Stimulated activated CD8-positive, alpha-beta memory T cell treated with anti-CD3 and anti-CD28 coated beads, Interleukin-15, amount 100 ng/mL, for 4 hours (primary cell): ENCODE measurements around the gene TPPP3.

Experiments used
- DNase-seq, 2 donors: peaks; one replicate each; pipeline ENCODE4 v3.0.0-alpha.2; 2020; ENCODE audit warnings: low read depth in 2 of 2

Gene TPPP3

DNA sequence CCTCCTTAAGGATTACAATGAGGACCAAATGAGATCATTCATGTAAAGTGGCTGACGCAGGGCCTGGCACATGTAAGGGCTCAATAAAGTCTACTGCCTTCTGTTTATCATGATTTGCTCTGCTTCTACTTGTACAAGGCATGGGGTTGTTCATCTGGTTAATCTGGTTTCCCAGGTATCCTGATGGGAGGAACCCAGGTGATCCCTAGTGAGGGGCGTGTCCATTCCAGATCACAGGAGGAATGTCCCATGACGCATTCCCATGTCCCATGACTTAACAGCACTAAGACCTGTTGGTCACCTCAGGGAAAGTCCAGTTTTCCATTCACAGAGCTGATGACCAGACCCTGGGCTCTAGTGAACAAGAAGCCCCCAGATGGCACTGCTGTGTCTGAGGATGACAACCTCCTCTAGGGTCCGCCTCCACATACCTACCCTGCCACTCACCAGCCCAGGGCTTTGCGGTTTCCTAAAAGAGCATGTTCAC is 11.5 kb upstream of the TPPP3 start:
- DNase-seq: no peak

DNA sequence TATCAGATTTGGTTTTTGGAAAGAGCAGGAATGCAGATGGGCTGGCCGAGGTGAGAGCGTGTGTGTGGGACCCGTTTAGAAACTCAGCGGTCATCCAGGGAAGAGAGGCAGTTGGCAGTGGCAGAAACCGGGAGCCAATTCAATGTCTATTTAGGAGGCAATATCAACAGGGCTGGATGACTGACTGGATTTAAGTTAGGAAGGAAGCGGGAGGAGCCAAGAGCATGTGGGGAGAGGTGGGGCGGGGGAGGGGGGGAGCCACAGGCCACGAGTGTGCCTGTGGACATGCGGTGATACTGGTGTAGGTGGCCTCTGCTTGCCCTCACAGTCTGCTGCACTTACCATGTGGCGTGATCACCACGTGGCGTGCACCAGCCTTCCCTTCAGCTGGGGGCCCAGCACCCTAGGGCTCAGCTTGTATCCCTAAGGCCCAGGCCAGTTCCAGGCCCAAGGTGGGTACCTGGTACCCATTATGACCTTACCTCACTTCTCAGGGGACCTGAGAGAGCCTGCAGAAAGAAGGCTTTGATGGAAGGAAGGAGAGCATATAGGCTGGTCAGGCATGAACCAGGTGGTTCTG is 10.8 kb upstream of the TPPP3 start:
- DNase-seq: no peak

DNA sequence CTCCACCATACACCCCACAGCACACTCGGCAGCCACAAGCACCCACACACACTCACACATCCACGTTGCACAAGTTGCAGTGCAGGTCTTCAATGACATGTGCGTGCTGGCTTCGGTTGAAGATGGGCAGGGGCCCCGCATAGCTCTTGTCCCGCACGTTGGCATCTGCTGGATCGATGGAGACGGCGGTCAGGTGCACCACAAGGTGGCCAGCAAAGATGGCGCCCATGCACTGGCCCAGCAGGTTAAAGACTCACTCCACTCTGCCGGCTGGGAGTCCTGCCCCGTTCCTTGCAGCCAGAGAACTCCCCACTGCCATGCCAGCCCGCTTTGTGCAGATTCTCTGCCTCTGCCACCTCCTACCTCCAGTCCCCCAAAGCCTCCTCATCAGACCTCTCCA is 7.6 kb upstream of the TPPP3 start:
- DNase-seq: no peak

DNA sequence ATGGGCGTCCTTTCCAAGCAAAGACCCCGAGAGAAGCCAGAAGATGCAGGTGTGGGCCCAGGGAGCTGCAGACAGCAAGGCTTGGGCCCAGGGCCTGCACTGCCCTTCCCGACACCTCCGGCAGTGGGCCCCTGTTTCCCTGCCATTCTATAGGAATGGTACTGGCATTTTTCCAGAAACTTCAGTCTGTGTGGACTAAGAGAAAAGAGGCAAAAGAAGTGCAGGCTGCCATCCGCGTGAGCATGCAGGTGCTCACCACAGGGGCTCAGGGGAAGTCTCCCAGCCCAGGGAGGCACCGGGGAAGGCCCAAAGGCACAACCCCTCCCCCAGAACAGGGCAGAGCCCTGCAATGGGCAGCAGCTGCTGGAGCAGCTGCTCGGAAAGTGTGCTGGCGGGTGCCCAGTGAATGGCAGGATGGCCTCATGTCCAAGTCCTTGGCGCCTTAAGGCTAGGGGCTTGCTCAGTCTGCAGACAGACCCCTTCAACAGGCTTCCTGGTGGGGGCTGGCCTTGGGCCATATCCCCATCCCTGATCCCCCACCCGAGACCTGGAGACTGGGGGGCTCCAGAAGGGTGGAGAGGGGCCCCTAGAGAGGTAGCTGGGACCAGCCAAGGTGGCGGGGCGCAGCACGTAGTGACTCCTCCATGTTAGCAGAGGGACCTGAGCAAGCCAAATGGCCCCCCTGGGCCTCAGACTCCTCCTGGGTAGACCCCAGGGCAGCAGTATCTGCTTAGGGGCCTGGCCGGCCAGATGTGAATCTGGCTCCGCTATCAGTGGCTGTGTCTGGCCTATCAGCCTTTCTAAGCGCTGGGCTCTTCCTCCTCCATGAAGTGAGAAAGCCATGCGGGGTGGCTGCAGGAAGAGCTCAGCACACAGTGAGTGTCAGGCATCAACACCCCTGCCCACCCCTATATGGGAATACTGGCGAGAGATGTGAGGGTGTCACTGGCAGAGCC is 6.7 kb upstream of the TPPP3 start:
- no peak for DNase-seq

DNA sequence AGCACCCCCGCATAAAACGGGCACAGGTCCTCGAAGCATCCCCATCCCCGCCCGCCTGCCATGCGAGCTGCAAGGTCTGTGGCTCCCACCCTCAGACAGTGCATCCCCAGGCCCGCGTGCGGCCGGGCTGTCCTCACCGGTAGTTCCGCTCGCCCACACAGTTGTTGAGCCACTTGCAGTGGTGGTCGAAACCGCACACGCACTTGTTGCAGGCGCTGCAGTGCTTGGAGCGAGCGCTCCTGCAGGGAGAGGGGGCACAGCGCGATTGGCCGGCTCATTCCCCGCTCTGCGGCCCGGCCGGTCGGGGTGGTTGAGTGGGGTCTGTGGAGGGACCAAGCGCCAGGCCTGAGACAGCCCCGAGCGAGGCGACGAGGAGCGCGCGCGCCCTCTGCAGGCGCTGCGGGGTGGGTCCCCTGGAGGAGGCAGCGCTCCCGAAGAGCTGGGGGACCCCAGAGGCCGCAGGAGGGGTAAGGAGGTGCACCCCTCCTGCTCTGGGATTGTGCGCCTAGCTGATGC is 6.0 kb upstream of the TPPP3 start:
- no peak for DNase-seq

DNA sequence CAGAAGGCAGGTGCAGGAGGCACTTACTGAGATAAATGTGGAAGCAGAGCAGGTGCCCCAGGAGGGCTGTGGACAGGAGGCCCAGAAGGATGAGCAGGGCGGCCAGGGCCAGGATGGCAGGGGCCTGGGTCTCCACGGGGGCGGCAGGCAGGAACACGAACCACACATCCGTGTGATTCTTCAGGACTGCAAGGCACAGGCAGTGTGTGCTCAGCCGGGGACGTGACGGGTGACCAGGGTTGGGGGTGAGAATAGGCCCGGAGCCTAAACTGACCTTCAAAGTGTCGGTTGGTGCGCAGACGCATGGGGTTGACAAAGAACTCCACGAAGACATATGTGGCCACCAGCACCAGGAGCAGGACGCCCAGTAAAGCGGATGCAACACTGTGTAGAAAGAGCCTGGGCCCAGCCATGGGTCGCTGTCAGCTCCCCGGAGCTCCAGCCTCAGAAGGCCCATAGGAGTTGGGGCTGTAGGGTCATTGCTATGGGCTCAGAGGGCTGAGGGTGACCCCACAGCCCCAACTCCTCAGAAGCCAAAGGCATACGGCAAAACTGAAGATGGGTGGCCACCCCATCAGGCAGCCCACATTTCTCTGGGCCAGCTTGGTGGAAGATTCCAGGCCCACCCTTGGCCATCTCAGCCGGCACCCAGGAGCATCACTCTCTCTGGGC is 5.4 kb upstream of the TPPP3 start:
- DNase-seq: no peak

DNA sequence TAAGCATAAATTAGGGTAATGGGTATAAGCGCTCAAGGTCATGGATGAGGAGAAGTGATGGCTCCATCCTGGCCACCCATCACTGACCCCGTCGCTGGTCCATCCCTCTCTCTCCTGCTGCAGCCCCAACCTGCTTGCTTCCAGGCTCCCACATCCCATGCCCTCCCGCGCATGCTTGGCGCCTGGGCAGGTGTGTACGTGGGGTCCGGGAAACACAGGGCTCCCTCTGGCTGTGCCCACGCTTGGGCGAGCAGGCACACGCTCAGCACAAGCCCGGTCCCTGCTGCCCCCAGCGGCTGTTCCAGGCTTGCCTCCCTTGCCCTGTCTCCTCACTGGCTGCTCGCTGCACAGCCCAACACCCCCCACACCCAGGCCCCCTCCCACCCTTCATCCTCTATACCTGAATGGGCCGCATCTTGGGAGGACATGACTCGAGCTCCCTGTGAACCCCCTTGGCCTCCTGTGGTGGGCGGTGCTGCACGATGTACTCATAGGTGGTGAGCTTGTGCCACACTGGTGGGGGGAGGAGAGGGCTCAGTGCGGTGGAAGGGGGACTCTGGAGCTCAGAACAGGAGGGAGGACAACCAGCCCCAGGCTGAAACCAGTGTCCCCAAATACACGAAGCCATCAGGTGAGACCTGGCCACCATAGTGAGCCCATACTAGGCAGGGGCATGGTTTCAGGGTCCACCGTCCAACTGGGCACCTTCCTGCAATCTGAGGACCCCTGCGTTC is 4.7 kb upstream of the TPPP3 start:
- no peak for DNase-seq

DNA sequence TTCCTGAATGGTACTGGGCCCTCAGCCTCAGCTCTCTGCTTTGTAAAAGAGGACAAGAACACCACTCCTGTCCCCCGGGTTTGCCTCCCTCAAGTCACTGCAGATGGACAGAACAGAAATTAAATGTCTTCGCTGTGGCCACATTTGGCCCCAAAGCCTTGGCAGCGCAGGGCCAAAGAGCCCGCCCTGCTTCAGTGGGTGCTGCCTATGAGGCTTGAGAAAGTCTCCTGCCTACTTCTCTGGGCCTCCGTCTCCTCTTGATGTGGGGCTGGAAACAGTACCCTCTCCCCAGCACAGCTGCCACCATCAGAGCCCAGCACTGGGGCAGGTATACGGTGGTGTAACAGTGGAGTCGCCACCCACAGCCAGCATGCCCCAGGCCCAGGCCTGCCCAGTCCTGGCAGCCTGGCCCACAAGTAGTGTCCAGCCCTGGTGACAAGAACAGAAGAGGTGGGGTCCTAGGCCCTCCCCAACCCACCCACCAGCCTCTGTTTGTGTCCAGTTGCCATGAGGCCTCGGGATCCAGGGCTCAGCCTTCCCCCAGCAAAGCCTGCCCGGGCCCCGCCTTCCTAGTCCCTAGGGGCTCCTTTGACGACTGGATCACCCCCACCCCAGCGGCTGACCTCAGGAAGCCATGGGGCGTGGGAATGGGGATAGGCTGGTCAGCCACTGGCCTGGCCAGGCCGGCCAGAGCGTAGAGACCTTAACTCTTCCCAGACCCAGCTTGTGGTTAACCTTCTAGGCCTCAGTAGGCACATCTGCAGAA is 3.9 kb upstream of the TPPP3 start:
- no peak for DNase-seq

DNA sequence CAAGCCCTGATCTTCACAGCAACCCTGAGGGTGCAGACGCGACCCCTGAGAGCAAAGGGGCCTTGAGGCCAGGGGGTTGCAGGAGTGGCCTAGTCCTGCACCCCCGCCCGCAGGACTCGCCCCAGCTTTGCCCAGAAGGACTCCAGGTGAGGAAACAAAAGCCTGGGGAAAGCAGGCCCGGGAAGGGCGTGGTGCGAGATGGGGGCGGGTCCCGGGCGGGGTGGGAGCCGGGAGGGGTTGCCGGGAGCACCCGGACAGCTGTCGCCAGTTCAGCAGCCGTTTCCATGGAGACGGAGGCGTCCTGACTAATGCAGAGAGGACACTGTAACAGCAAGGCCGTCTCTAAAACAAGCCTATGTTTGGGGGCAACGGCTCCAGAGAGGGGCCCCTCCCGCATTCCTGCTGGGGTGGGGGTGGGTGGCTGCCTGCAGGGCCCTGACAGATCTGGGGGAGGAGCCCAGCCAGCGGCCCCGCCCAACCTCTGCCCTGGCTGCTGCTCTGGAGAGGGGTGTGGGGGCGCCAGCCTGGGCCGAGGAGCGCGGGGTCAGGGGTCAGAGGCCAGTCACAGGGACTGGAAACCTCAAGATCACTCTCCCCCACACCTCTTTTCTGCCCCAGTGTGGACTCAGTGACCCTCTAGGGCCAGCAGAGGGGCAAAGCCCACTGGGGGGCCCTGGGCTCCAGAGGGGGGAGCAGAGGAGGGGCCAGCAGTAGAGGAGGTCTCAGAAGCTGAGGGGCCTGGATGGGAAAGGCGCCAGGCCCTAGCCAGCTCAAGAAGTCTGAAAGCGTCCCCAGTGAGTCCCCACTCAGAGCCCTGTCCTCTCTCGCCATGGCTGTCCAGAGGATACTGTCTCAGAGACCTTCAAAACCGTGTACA is 3.1 kb upstream of the TPPP3 start:
- no peak for DNase-seq

DNA sequence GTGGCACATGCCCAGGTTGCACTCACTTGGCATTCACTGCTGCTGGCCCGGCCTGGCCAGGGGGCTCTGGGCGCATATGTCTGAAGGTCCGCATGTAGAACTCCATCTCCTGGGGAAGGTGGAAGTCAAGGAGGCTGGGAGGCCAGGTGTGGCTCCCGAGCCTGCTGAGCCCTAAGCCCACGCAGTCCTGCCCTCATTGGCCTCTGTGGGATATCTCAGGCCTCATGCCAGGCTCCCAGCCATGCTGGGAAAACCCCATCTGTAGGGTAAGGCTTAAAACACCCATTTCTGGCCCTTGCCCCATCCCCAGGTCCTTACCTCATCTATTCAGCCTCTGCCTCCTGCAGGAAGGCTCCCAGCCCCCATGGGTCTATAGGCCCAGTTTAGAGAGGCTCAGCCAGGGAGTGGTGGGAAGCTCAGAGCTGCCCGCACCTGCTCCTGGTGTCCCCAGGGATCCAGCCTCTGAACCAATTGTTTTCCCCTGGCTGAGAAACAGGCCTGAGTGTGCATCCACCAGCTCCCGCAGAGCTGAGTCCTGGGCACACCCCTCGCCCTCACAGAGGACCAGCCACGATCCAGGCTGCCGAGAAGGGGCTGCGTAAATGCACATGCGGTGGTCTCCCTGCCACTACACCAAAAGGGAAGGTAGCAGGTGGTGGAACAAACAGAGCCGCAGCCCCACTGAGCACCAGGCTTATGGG is 2.3 kb upstream of the TPPP3 start:
- DNase-seq: no peak

DNA sequence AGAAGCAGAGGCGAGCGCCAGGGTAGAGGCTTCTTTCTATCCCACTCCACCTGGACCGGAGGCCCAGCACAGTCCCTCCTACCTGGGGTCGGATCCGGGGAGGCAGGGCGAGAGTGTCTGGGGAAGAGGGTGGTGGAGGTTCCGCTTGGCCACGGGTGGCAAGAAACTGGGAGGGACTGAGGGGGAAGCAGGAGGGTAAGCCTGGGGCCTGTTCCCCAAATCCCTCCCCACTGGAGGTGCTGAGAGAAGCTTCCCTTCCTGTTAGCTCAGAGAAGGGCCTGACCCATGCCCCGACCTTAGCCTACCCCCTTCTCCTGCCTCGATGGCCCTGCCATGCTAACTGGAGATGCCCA is 1.8 kb upstream of the TPPP3 start:
- no peak for DNase-seq

DNA sequence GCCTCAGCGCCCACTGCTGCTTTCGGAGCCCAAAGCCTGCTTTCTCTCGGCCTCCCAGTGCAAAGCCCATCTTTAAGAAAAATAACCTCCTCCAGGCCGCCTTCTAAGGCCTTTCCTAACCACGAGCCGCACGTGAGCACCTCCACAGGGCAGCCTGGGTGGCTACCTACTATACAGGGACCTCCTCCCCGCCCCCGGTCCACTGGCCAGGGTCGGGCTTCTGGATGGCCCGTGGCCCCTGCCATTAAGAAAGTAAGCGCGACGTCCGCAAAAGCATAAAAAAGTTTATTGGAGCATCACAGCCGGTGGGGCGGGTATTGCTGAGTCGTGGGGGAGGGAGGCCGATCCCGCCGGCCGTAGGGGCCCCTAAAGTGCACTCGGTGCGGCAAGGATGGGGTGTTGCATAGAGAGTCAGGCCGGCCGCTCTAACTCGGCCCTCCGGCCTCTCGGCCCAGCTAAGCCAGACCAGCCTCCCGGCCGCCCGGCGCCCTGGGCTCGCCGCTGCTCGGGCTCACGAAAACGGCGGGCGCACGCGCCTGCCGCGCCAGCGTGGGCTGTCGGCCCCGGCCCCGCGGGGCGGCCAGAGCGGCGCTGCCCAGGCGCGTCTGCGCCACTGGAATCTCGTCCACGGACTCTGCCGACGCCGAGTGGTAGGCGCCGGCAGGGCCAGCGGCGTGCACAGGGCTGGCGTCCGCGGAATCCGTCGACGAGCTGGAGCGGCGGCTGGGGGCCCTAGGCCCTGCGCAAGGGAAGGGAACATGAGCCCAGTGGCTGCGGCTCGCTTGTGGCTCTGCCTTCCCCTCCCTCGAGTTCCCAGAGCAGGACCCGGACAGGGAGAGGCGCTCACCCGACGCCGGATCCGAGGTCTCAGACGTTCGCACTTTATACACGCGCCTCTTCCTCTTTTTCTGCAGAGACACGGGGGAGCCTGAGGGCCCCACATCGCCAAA is 1.1 kb upstream of the TPPP3 start:
- DNase-seq: no peak

DNA sequence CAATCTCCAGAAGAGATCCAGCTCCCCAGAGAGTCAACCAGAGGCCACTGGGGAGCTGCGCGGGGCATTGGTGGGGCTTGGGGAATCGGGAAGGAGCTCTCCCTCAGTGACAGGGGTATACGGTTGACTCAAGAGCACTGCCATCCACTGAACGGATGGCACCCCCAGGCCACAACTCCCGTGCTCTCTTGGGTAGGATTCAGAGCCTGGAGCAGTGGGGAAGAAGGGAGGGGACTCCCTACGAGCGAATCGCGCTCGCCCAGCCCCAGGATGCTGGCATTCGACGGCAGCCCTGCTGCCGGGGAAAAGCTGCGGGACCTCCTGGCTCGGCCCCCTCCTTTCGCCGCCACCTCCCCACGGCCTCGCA is 473 bp upstream of the TPPP3 start:
- DNase-seq: no peak

DNA sequence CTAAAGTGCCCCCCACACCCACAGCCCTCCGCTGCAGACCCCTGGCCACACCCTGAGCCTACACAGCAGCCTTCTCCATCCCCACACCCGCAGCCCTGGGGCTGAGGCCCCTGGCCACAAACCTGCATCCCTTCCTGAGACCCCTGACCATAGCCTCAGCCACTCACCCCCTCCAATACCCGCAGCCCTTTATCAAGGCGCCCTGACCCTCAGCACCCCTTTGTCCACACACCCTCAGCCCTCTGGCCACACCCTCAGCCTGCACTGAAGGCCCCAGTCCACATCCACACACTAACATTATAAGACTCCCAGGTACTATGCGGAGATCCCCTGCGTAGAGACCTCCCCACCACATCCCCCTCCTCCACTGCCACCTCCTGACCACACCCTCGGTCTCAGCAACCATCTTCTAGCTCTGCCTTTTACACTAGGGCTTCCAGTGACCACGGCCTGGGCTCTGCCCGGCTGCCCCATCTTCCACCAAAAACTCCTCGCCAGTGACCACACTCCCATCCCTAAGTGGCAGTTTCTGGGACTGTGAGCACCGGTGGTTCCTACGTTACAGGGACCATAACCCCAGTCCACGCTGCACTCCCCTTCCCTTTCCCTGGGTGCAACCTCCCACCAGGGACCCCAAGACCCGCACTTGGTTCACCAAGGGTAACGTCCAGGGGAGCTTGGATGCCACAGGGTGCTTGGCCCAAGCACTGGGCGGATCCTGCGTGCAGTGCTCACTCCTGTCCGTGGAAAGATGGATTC is 818 bp downstream of the TPPP3 start:
- DNase-seq: no peak

DNA sequence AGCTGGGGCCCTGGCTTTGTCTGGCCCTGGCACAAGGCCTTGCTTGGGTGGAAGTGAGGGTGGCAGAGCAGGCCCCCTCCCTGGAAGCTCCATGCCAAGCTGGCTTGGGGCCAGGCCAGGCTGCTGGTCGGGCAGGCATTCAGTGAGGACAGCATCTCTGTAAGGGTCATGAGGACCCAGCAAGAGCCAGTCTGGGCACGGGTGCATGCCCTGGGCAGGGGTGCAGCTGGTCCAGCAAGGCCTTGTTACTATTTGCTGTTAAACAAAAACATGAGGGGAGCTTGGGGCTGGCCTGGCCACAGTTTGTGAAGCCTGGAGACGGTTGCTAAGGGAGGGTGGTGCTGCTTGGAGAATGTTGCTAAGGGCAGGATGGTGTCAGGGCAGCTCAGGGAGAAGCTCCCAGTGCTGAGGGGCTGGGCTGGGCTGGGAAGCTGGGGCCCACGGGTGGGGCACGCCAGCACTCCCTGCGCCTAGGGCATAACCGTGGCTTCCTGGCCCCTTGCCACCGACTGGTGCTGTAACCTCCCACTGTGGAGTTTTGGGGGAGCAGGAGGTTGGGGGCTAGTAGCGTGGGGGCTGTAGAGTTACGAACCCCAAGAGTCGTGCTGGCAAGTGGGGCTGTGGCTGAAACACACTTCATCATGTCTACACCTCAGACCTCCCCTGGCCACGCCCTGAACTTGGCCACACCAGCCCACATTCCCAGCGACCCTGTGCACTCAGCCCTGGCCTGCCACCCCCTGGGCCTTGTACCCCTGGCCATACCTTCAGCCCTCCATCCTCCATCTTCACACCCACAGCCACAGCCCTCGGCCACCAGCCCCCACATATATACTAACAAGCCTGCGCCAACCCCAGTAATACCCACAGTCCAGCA is 1.6 kb downstream of the TPPP3 start:
- no peak for DNase-seq

DNA sequence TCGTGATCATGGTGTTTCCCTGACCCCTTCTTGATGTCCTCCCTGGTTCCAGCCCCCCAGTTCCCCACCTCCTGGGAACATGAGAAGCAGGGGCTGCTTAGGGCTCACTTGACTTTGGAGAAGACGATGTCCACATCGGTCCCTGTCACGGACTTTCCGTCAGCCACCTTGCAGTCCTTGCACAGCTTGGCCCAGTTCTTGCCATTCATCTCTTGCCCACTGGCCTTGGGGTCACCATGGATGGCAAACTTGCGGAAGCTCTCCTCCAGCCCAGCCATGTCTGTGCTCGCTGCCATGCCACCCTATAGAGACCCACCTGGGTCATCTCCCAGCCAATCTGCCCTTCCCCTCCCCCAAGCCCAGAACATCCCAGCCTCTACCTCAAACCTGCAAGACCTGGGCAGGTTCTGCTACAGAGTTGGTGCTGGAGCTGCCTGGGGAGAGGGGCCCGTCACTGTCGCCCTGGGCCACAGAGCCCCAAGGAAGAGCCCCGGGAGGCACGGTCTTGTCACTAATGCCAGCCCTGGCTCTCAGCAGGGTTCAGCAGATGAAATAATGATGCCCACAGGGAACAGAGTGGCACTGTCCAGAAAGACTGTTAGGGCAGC is 2.4 kb downstream of the TPPP3 start:
- no peak for DNase-seq
